Adrenal gland (tissue), 12 donors: ENCODE results near the gene CEP78. TPM values are rescaled to one million over a fixed set of nuclear protein-coding genes. Genes with fewer than 3 reads are reported as not detected.

ENCODE experiments used
- DNase-seq, 7 donors: peaks; one replicate each; pipeline ENCODE4 v3.0.0-alpha.2; 2019 to 2020
- H3K27ac ChIP-seq, 5 donors: fragments of 200-600 bp; sonication (generic) in 4 of 5; 1 replicate in 3 of 5; 2 replicates in 2 of 5; pipeline versions ENCODE4 v1.5.1 to v1.8.0; 2016 to 2020; ENCODE audit warnings: mild to moderate bottlenecking in 1 of 5
- H3K27me3 ChIP-seq: fragments of 200-600 bp; 2 replicates; pipeline ENCODE4 v1.8.0; 2021
- H3K36me3 ChIP-seq, 2 donors: fragments of 200-600 bp; replicated peaks in 1 of 2; 1 replicate in 1 of 2; 2 replicates in 1 of 2; pipeline versions ENCODE4 v1.5.1 to v1.8.0; 2018 to 2022
- H3K4me1 ChIP-seq, 2 donors: fragments of 200-600 bp; replicated peaks in 1 of 2; 1 replicate in 1 of 2; 2 replicates in 1 of 2; pipeline versions ENCODE4 v1.5.1 to v1.8.0; 2018 to 2021
- H3K4me3 ChIP-seq, 4 donors: fragments of 200-600 bp; sonication (generic) in 3 of 4; one replicate each; pipeline ENCODE4 v1.5.1; 2016 to 2018
- H3K9me3 ChIP-seq, 3 donors: fragments of 200-600 bp; sonication (generic) in 1 of 3; replicated peaks in 1 of 3; 1 replicate in 2 of 3; 2 replicates in 1 of 3; pipeline versions ENCODE4 v1.5.1 to v1.8.0; 2016 to 2021
- CTCF ChIP-seq, 6 experiments: fragments of 450-650 bp in 4 of 6; fragments of 200-600 bp in 2 of 6; sonication (generic) in 1 of 6; IDR thresholded peaks; 1 replicate in 5 of 6; 2 replicates in 1 of 6; pipeline versions ENCODE4 v1.5.1 to v1.8.0; 2016 to 2021; ENCODE audit warnings: antibody characterized with exemption in 6 of 6, mild to moderate bottlenecking in 2 of 6, moderate library complexity in 1 of 6
- POLR2A ChIP-seq, 2 donors: fragments of 450-650 bp; IDR thresholded peaks; one replicate each; pipeline ENCODE4 v1.6.1; 2017; ENCODE audit warnings: antibody characterized with exemption in 2 of 2, mild to moderate bottlenecking in 2 of 2, moderate library complexity in 1 of 2
- WGBS, 4 donors: extraction: QIAGEN DNeasy Blood & Tissue Kit in 2 of 4; methylation state at CpG; one replicate each; pipeline versions ENCODE4 v1.1.5 to v1.1.7; 2013 to 2017; 5-methylcytosine and 5-hydroxymethylcytosine counted together
- intact Hi-C, 2 donors: fragments of 100-400 bp; cut with DNase I; formaldehyde crosslinking; loops; one replicate each; pipeline versions ENCODE4 v1.14.1 to v1.15.0; 2022 to 2023
- polyA plus RNA-seq, 3 donors: library from polyadenylated mRNA; stranded (reverse); fragments of 200-250 nt in 2 of 3; fragments of 350-450 nt in 1 of 3; fragmentation: Illumina TruSeq in 1 of 3; extraction: RNeasy Lipid Tissue Mini Kit (QIAGEN cat#74804) in 1 of 3; gene quantifications; one replicate each; pipeline ENCODE4 v1.2.3, GENCODE V29; 2013 to 2014
- total RNA-seq, 9 donors: library from RNA; depleted of rRNA in 4 of 9; stranded (reverse); fragments of >200 nt in 4 of 9; fragments of 120-200 nt in 1 of 9; fragmentation: NEBNext Ultra II Directional in 1 of 9; extraction: Animal tissue kit (Norgen Biotek cat#: 25700) in 1 of 9; gene quantifications; one replicate each; pipeline versions ENCODE4 v1.1.0 to v1.2.4, GENCODE V29; 2013 to 2023
- donor health status: healthy with polysubstance abuse.
- donor health status: Bipolar disorder and iron deficiency.
- donor health status: DM: yes; HTN: yes; CAD: no.
- donor health status: DM: no; HTN: no; CAD: no.
- donor health status: DM: no; HTN: no; CAD: no.
- donor health status: DM: yes; HTN: yes; CAD: no.

The CEP78 gene
- total and polyA plus RNA-seq, 12 donors, result 5.5 to 18.5 (median 10.0) TPM

GRCh38 chr9:78288214-78288892, 52.5 kb downstream of the CEP78 start:
- no peaks in the 10 kb centered on the region for H3K27me3 ChIP-seq
- no peak for DNase-seq
- TF ChIP-seq POLR2A (IDR thresholded peaks at IDR 0.05) (no peak), CTCF (IDR thresholded peaks at IDR 0.05) (no peak)
- intact Hi-C loops, result no loop called here
- no peaks in the 10 kb centered on the region for H3K9me3 ChIP-seq
- no peak overlapping the region for H3K4me3 ChIP-seq
- no peaks in the 10 kb centered on the region for H3K4me1 ChIP-seq
- no peaks in the 10 kb centered on the region for H3K36me3 ChIP-seq
- 84 to 87% (median 85%) methylated on average over 8 of the region's 8 CpGs for WGBS, 4 donors
- no peak overlapping the region for H3K27ac ChIP-seq

- DNase-seq, result no peak
- intact Hi-C loops, result no loop called here
- Histone ChIP-seq H3K4me3 (no peak overlapping the region), H3K27ac (no peak overlapping the region), H3K9me3 (no peaks in the 10 kb centered on the region), H3K27me3 (no peaks in the 10 kb centered on the region), H3K4me1 (no peaks in the 10 kb centered on the region), H3K36me3 (no peaks in the 10 kb centered on the region)
- 92 to 100% (median 97%) methylated on average over 1 of the region's 1 CpG for WGBS, 4 donors
- TF ChIP-seq CTCF (IDR thresholded peaks at IDR 0.05) (no peak), POLR2A (IDR thresholded peaks at IDR 0.05) (no peak)
Observed at GRCh38 chr9:78289474-78289873, 53.6 kb downstream of the CEP78 start.

- intact Hi-C loops, result no loop called here
- H3K4me1 ChIP-seq, result peaks cover 0 to 7% of the 10 kb centered on the region in 2 donors
- H3K36me3 ChIP-seq, result no peaks in the 10 kb centered on the region
- no peak overlapping the region for H3K27ac ChIP-seq
- no peaks in the 10 kb centered on the region for H3K27me3 ChIP-seq
- H3K9me3 ChIP-seq, result no peaks in the 10 kb centered on the region
- 80 to 90% (median 87%) methylated on average over 8 of the region's 8 CpGs for WGBS, 4 donors
- no peak for TF ChIP-seq POLR2A (IDR thresholded peaks at IDR 0.05)
- TF ChIP-seq CTCF (IDR thresholded peaks at IDR 0.05), result no peak
- no peak for DNase-seq
- no peak overlapping the region for H3K4me3 ChIP-seq
Observed at GRCh38 chr9:78291240-78291925, 55.5 kb downstream of the CEP78 start.

- Histone ChIP-seq H3K27ac (no peak overlapping the region), H3K27me3 (no peaks in the 10 kb centered on the region), H3K9me3 (no peaks in the 10 kb centered on the region), H3K36me3 (no peaks in the 10 kb centered on the region), H3K4me1 (peaks cover 0 to 9% of the 10 kb centered on the region in 2 donors), H3K4me3 (no peak overlapping the region)
- 62 to 76% (median 69%) methylated on average over 6 of the region's 6 CpGs for WGBS, 4 donors
- intact Hi-C loops, result no loop called here
- TF ChIP-seq POLR2A (IDR thresholded peaks at IDR 0.05), result no peak
- TF ChIP-seq CTCF (IDR thresholded peaks at IDR 0.05), result no peak
- DNase-seq, result no peak
Observed at GRCh38 chr9:78292026-78292425, 56.2 kb downstream of the CEP78 start.
